Erythroblast (primary cell): ENCODE data around the gene C1orf174.
"Not testable (repeated sequence)": the region's sequence is repeated elsewhere in the genome, so short reads cannot be mapped to it uniquely, and the experiment has no call there.

Experiments used
- DNase-seq, 2 experiments: peaks; one replicate each; lab custom pipeline; 2025; lab: John Stamatoyannopoulos, UW
- GATA1 ChIP-seq: IDR thresholded peaks from 2 replicates; pipeline ENCODE4 v1.6.1; 2011; ENCODE audit warnings: low read depth, mild to moderate bottlenecking, control low read depth, low read length, moderate library complexity
- POLR2A ChIP-seq: IDR thresholded peaks from 2 replicates; pipeline ENCODE4 v1.6.1; 2011; ENCODE audit warnings: mild to moderate bottlenecking, low read length

C1orf174 gene

DNA sequence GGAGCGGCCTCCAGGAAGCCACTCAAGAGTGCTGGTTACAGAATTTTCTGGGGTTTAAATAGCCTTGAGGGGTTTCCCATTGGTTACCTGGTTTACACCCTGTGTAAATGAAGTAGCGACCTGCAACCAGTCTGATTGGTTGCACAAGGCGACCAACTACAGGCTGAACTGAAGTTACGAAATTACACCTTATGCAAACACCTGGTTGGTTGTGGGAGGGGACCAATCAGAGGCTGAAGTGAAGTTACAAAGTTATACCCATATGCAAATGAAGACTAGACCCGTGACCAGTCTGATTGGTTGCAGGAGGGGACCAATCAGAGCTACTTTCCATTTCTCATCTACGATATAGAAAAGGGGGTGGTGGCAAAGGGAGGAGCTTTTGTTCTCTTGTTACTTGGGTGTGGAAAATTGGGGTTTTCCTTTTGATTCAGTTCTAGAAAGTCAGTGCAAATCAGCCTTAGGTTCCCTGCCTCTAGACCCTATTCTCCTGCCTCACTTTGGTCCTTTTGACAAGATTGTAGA lies 22.2 kb upstream of the C1orf174 start:
- no peak for TF ChIP-seq GATA1
- no peak for TF ChIP-seq POLR2A
- DNase-seq, result no peak

- TF ChIP-seq POLR2A (no peak), GATA1 (no peak)
- no peak for DNase-seq
Observed at GRCh38 chr1:3921765-3922164, 21.7 kb upstream of the C1orf174 start.

GRCh38 chr1:3919706-3920105 lies 19.6 kb upstream of the C1orf174 start:
- TF ChIP-seq POLR2A, result no peak
- no peak for TF ChIP-seq GATA1
- no peak for DNase-seq

DNA sequence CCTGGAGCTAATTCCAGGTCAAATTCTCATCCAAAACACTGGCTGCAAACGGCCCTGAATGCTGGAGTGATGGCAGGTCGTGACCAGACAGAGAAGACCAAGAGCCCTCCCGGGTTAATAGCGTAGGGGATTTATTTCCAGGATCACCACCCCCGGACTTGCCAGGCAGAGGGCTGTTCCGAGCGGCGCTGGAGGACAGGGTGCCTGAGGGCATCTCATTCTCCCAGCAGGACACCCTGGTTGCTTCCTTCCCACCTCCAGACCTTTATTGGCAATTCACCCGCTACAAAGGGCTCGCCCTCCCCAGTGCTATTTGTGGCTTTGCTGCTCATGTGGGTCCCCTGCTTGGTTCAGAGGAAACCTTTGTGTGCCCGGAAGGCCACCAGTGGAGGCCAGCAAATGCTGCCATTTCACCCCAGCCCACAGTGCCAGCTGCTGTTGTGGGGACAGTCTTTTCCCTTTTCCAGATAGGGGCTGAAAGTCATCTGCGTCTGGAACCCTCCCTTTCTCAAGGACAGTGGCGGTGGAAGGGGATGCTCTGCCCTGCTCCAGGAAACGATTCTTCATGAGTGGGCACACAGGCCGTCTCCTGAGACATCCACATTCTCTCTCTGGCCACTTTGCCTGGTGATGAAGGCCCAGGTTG lies 19.0 kb upstream of the C1orf174 start:
- DNase-seq, result no peak
- TF ChIP-seq GATA1 (no peak), POLR2A (no peak)

DNA sequence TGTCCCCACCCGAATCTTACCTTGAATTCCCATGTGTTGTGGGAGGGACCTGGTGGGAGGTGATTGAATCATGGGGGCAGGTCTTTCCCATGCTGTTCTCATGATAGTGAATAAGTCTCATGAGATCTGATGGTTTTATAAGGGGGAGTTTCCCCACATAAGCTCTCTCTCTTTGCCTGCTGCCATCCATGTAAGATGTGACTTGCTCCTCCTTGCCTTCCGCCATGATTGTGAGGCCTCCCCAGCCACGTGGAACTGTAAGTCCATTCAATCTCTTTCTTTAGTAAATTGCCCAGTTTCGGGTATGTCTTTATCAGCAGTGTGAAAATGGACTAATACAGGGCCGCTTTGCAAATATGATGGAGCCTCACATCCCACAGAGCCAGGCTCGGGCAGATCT lies 18.3 kb upstream of the C1orf174 start:
- not testable (repeated sequence) for DNase-seq

GRCh38 chr1:3917761-3918160 lies 17.7 kb upstream of the C1orf174 start:
- DNase-seq, result no peak
- TF ChIP-seq POLR2A, result no peak
- TF ChIP-seq GATA1, result no peak

DNA sequence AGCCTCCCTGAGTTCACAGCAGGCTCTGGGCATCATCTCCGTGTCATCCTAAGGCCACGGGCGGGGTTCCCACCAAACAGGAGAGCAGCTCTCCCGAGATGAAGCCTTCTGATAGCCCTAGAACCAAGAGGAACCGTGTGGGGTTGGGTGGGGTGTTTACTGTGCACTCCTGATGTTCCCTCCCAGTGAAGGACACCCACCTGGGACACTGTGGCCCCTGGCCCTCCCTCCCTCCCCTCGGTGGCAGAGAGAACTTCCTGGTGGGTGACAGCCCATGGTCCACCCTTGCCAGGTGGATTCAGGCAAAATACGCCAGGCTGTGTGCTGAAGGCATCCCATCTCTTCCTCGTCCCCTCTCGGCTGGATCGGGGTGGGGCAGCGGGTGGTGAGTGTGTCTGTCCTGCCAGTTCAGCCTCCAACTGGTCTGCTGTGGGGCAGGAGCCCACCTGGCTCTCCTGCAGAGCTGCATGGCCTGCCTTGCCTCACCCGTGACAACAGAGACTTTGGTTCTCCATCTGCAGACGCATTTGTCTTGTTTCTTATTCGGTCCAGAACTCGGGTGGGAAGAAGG lies 15.6 kb upstream of the C1orf174 start:
- no peak for TF ChIP-seq GATA1
- TF ChIP-seq POLR2A, result no peak
- no peak for DNase-seq

DNA sequence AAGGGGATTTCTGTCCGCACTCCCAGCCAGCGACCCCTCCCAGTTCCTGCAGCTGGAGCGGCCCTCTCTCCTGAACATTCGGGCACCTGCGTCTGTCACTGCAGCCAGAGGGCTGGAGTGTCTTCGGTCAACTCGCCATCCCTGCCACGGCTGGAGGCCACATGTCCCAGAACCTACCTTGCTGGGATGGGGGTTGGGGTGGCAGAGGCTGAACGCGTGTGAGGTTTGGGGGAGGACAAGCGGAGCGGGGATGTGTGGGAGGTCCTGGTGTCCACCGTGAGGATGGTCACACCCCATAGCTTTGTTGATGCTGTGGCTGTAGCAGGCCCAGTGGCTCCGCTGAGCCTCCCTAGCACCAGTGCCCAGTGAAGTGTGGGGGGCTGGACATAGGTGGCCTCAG lies 14.8 kb upstream of the C1orf174 start:
- TF ChIP-seq POLR2A (no peak), GATA1 (no peak)
- no peak for DNase-seq

GRCh38 chr1:3914331-3914851 lies 14.3 kb upstream of the C1orf174 start:
- no peak for TF ChIP-seq GATA1
- no peak for TF ChIP-seq POLR2A
- DNase-seq, result no peak

GRCh38 chr1:3912809-3913685 lies 13.0 kb upstream of the C1orf174 start:
- DNase-seq, result no peak
- TF ChIP-seq GATA1 (no peak), POLR2A (no peak)

GRCh38 chr1:3911981-3912808 lies 12.1 kb upstream of the C1orf174 start:
- DNase-seq, result no peak
- TF ChIP-seq GATA1, result no peak
- TF ChIP-seq POLR2A, result no peak

DNA sequence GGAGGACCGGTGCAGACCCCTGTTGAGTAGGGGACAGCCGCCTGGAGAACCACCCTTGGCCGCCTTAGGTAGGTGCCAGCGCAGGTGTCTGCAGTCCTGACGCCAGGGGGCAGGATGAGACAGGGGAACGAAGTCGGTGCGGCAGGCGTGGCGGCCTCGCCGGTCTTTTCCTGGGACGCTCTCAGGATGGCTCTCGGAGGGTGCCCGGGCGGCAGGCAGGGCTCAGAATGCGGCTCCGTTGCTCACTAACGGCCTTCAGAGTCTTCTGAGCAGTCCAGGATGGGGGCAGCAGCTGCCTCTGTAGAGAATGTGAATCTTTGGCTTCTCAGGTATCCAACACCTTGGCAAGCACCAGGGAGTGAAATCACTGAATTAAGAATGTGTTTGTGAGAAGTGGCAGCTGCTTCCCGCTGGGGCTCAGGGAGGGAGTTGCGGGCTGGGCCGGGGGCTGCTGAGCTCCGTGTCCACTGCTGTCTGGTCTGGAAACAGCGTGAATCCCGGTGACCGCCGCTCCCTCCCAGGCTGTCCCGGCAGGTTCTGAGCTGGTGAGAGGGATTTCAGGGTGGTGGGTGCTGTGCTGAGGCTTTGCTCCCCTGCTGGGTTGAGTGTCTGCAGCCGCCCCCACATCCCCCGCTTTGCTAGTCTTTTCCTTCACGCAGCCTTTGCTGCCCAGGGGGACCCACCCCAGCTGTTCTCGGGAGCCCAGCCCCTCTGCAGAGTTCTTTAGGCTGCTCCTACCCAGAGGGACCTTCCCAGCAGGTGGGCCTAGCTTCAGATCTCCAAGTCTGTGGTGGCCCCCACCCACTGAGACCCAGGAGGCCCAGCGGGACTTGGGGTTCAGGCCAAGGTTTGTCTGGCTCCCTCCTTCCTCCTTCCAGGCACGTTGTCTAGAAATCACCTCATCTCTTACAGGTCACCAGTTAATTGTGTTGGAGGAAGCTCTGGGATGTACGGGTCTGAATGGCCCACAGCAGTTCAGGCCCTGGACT lies 11.1 kb upstream of the C1orf174 start:
- DNase-seq, result peak; percentile 63 to 78
- TF ChIP-seq GATA1 (no peak), POLR2A (no peak)
